ACC112 (cell line): ENCODE results near the gene PLCD3.

ENCODE experiments used
- H2AFZ ChIP-seq: fragments of 200-600 bp; sonication (generic); one replicate; pipeline ENCODE4 v1.6.0; 2017; ENCODE audit warnings: antibody characterized with exemption, low read length; ENCODE audit not compliant: unreplicated experiment
- H3K27ac ChIP-seq: fragments of 200-600 bp; sonication (generic); 2 replicates; pipeline ENCODE4 v1.5.1; 2014; ENCODE audit warnings: low read depth, mild to moderate bottlenecking, antibody characterized with exemption, low read length, moderate library complexity
- H3K27me3 ChIP-seq: fragments of 200-600 bp; sonication (generic); 2 replicates; pipeline ENCODE4 v1.6.1; 2014; ENCODE audit warnings: mild to moderate bottlenecking, antibody characterized with exemption, low read length, moderate library complexity, mixed read lengths; ENCODE audit not compliant: insufficient read depth
- H3K36me3 ChIP-seq: fragments of 200-600 bp; sonication (generic); 2 replicates; pipeline ENCODE4 v1.6.1; 2016; ENCODE audit warnings: mild to moderate bottlenecking, antibody characterized with exemption, low read length, moderate library complexity, mixed read lengths; ENCODE audit not compliant: insufficient read depth
- H3K4me1 ChIP-seq: fragments of 200-600 bp; sonication (generic); one replicate; pipeline ENCODE4 v1.6.1; 2016; ENCODE audit warnings: low read length, mixed read lengths; ENCODE audit not compliant: insufficient read depth, unreplicated experiment, control insufficient read depth
- H3K4me3 ChIP-seq: fragments of 200-600 bp; sonication (generic); 2 replicates; pipeline ENCODE4 v1.5.1; 2014; ENCODE audit warnings: mild to moderate bottlenecking, low read depth, low read length
- H3K79me2 ChIP-seq: fragments of 200-600 bp; sonication (generic); one replicate; pipeline ENCODE4 v1.6.0; 2016; ENCODE audit warnings: low read length; ENCODE audit not compliant: control insufficient read depth, unreplicated experiment, insufficient read depth

PLCD3 gene

GRCh38 chr17:45164734-45165269 lies 32.5 kb upstream of the PLCD3 start:
- Histone ChIP-seq H3K4me3 (no peak overlapping the region), H3K36me3 (no peaks in the 10 kb centered on the region), H3K4me1 (peaks cover 10% of the 10 kb centered on the region), H2AFZ (no peak overlapping the region), H3K27me3 (no peaks in the 10 kb centered on the region), H3K79me2 (peaks cover 15% of the 10 kb centered on the region), H3K27ac (no peak overlapping the region)

DNA sequence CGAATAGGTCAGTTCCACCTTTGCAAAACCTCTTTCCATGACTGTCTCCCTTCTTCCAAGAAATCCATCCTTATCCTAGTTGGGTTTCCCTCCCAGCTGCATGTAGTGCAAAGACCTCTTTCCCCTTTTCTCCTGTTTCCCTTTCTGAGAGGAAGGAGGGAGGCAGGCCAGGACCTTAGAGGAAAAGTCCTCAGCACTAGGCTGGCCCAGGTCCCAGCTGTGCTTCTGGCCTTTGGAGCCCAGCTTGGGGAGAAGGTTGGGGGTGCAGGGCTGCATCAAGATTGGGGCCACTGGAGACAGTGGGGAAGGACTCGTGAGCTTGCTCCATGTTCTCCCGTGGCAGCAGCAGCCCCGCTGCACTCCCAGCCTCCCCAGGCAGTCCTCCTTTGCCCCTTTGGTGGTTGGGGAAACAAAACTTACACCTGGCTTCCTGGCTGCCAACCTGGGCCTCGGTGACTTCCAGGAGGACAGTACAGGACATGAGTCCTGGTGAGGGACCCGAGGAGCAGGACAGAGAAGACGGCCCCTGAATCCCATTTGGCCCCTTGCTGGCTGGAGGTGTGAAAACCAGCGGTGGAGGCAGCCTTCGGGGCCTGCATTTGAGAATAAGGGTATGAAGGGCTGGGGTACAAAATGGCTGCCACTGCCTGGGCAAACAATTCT lies 29.8 kb upstream of the PLCD3 start:
- Histone ChIP-seq H3K27ac (no peak overlapping the region), H2AFZ (peak overlapping the region; percentile 31), H3K4me3 (peak overlapping the region; percentile 83)

DNA sequence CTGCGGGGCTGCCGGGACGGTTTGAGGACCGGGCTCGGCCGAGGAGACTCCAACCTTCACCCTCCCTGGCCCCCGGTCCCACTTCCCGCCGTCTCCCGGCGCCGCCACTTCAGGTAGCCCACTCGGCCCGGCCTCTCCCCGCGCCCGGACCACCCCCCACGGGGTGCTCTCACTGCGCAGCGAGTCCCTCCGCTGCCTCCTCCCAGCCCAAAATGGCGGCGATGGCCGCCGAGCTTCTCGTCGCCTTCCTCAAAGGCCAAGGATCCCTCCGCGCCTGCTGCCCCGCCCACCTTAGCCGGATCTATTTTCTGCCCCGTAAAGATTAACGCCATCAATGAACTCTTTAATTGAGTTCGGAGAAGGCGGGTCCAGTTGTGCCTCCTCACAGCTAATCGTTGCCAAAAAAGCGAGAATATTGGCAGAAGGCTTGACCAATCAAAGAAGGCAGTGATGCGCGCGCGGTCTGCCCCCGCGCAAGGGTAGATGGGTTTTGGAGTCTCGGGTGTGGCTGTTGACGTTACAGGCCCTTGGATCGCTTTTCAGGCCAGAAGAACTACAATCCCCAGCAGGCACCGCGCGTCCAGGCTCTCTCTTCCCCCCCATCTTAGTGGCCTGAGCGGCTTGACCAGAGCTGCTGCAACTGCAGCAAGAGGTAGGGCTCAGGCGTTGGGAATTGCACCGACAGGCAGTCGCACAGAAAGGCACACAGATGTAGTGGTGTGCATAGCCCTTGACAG lies 29.1 kb upstream of the PLCD3 start, which contains the start of gene HEXIM2:
Gene HEXIM2, plus strand, starts transcription at position 588 of the 737 bp plus-strand sequence. CDS start 919 bp downstream, outside the sequence.
- H3K36me3 ChIP-seq: no peaks in the 10 kb centered on the region
- peak within 1 kb of the TSS; percentile 83 for H3K4me3 ChIP-seq
- no peaks in the 10 kb centered on the region for H3K27me3 ChIP-seq
- peak within 1 kb of the TSS; percentile 94 for H3K27ac ChIP-seq
- peaks cover 26% of the 10 kb centered on the region for H3K4me1 ChIP-seq
- peaks cover 42% of the 10 kb centered on the region for H3K79me2 ChIP-seq
- H2AFZ ChIP-seq: peak within 1 kb of the TSS; percentile 46

More for the DNA sequence above, 29.8 kb upstream of the PLCD3 start:
- Histone ChIP-seq H3K79me2 (peaks cover 40% of the 10 kb centered on the region), H3K36me3 (no peaks in the 10 kb centered on the region), H3K27me3 (no peaks in the 10 kb centered on the region), H3K4me1 (peaks cover 26% of the 10 kb centered on the region)

GRCh38 chr17:45160447-45161287 lies 28.4 kb upstream of the PLCD3 start:
- H3K36me3 ChIP-seq: no peaks in the 10 kb centered on the region
- peak overlapping the region; percentile 83 for H3K4me3 ChIP-seq
- peak overlapping the region; percentile 46 for H2AFZ ChIP-seq
- peak overlapping the region; percentile 94 for H3K27ac ChIP-seq
- H3K79me2 ChIP-seq: peaks cover 48% of the 10 kb centered on the region
- H3K4me1 ChIP-seq: peaks cover 26% of the 10 kb centered on the region
- H3K27me3 ChIP-seq: no peaks in the 10 kb centered on the region

- no peaks in the 10 kb centered on the region for H3K27me3 ChIP-seq
- H3K79me2 ChIP-seq: peaks cover 58% of the 10 kb centered on the region
- H2AFZ ChIP-seq: no peak overlapping the region
- H3K4me1 ChIP-seq: peaks cover 24% of the 10 kb centered on the region
- H3K4me3 ChIP-seq: no peak overlapping the region
- no peaks in the 10 kb centered on the region for H3K36me3 ChIP-seq
- H3K27ac ChIP-seq: no peak overlapping the region
Measured at GRCh38 chr17:45156242-45156641, 23.9 kb upstream of the PLCD3 start.

GRCh38 chr17:45155483-45155882 lies 23.2 kb upstream of the PLCD3 start:
- Histone ChIP-seq H3K27me3 (no peaks in the 10 kb centered on the region), H2AFZ (no peak overlapping the region), H3K27ac (no peak overlapping the region), H3K36me3 (no peaks in the 10 kb centered on the region), H3K79me2 (peaks cover 58% of the 10 kb centered on the region), H3K4me3 (no peak overlapping the region), H3K4me1 (peaks cover 27% of the 10 kb centered on the region)

GRCh38 chr17:45155029-45155428 lies 22.7 kb upstream of the PLCD3 start:
- Histone ChIP-seq H3K4me1 (peaks cover 27% of the 10 kb centered on the region), H3K36me3 (no peaks in the 10 kb centered on the region), H2AFZ (no peak overlapping the region), H3K79me2 (peaks cover 58% of the 10 kb centered on the region), H3K27me3 (no peaks in the 10 kb centered on the region), H3K4me3 (no peak overlapping the region), H3K27ac (no peak overlapping the region)

DNA sequence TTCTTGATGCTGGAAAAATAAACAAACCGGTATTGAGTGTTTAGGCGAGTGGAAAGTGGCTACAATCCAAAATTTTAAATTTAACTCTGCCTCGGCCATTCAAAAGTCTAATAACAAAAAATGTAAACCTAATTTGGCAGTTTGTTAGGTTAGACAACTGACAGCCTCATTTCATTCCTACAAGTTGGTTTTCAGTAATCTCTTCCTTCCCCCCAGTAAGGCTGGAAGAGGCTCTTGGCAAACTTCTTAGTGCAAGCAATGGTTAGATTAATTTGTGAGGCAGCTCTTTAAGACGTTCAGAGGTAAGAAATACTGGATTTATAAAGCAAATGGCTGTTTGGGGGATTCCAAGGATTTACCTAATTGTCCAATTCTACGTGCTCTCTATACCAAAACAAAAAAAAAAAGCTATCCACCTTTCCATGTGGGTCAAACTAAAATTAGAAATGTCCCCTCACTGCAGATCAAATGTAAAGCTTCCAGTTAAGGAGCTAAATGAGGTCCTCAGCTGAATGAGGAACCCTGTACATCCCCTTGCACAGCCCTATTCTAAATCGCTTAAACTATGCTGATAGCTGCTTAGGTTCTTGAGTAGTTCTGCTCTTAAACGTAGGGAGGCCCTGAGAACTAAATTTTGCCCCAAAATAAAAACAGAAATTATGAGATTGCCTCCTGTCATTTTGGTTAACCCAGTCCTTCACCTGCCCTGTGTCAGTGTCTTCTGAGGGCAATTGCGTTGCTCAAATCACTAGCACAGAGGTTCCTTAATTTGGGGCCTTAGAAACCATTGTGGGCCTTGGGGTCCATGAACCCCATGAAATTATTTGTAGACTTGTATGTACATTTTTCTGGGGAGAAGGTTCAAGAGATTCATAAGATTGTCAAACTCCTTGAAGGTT lies 18.8 kb upstream of the PLCD3 start:
- Histone ChIP-seq H3K27me3 (no peaks in the 10 kb centered on the region), H3K27ac (peak overlapping the region; percentile 30), H3K4me1 (peaks cover 16% of the 10 kb centered on the region), H3K36me3 (no peaks in the 10 kb centered on the region), H3K4me3 (peak overlapping the region; percentile 83), H2AFZ (no peak overlapping the region), H3K79me2 (peaks cover 42% of the 10 kb centered on the region)

GRCh38 chr17:45149669-45150664 lies 17.7 kb upstream of the PLCD3 start:
- Histone ChIP-seq H3K4me1 (peaks cover 19% of the 10 kb centered on the region), H3K79me2 (peaks cover 35% of the 10 kb centered on the region), H3K36me3 (no peaks in the 10 kb centered on the region), H3K27me3 (no peaks in the 10 kb centered on the region), H3K4me3 (peak overlapping the region; percentile 83), H3K27ac (peak overlapping the region; percentile 66), H2AFZ (no peak overlapping the region)
